Gastroesophageal sphincter (tissue), 4 donors: Measurements from ENCODE around the gene WIPF1. TPM values are rescaled to one million over a fixed set of nuclear protein-coding genes. Genes with fewer than 3 reads are reported as not detected.

Source experiments
- ATAC-seq: fragments of 150-250 bp; one replicate; pipeline ENCODE4 v1.9.1; 2016; ENCODE audit warnings: mild to moderate bottlenecking, moderate library complexity
- H3K27ac ChIP-seq, 4 donors: fragments of 200-600 bp; sonication (generic) in 3 of 4; 1 replicate in 3 of 4; 2 replicates in 1 of 4; pipeline ENCODE4 v1.5.1; 2016 to 2019
- H3K27me3 ChIP-seq: fragments of 200-600 bp; sonication (generic); one replicate; pipeline ENCODE4 v1.5.1; 2019
- H3K36me3 ChIP-seq, 2 donors: fragments of 200-600 bp; sonication (generic); one replicate each; pipeline ENCODE4 v1.5.1; 2019; ENCODE audit warnings: control low read depth in 1 of 2
- H3K4me1 ChIP-seq, 3 donors: fragments of 200-600 bp; sonication (generic); 1 replicate in 2 of 3; 2 replicates in 1 of 3; pipeline ENCODE4 v1.5.1; 2016 to 2019; ENCODE audit warnings: control low read depth in 2 of 3
- H3K4me3 ChIP-seq, 2 donors: fragments of 200-600 bp; sonication (generic); one replicate each; pipeline ENCODE4 v1.5.1; 2019; ENCODE audit warnings: mild to moderate bottlenecking in 1 of 2, moderate library complexity in 1 of 2
- H3K9me3 ChIP-seq, 3 donors: fragments of 200-600 bp; sonication (generic); one replicate each; pipeline ENCODE4 v1.5.1; 2017 to 2019; ENCODE audit warnings: control low read depth in 2 of 3
- CTCF ChIP-seq, 4 experiments: fragments of 200-600 bp in 2 of 4; fragments of 450-650 bp in 2 of 4; sonication (generic) in 1 of 4; IDR thresholded peaks; one replicate each; pipeline ENCODE4 v1.5.1; 2017 to 2019; ENCODE audit warnings: antibody characterized with exemption in 4 of 4, mild to moderate bottlenecking in 2 of 4, moderate library complexity in 2 of 4
- EP300 ChIP-seq: sonication (generic); formaldehyde crosslinking; IDR thresholded peaks from one replicate; pipeline ENCODE4 v1.6.1; 2017; ENCODE audit warnings: antibody characterized with exemption, mild to moderate bottlenecking
- POLR2A ChIP-seq, 2 donors: fragments of 450-650 bp; IDR thresholded peaks; one replicate each; pipeline ENCODE4 v1.6.1; 2017; ENCODE audit warnings: antibody characterized with exemption in 2 of 2, mild to moderate bottlenecking in 2 of 2, moderate library complexity in 1 of 2
- POLR2AphosphoS5 ChIP-seq: sonication (generic); formaldehyde crosslinking; IDR thresholded peaks from one replicate; pipeline ENCODE4 v1.6.1; 2017; ENCODE audit warnings: antibody characterized with exemption
- WGBS, 2 donors: methylation state at CpG; one replicate each; pipeline ENCODE4 v1.1.5; 2018; ENCODE audit warnings: low coverage in 1 of 2; 5-methylcytosine and 5-hydroxymethylcytosine counted together
- total RNA-seq, 4 donors: library from RNA; depleted of rRNA; stranded (reverse); fragments of >200 nt; gene quantifications; one replicate each; pipeline ENCODE4 v1.1.0, GENCODE V29; 2016

Gene WIPF1
- total RNA-seq, 4 donors from 2014 or later: 32.2 to 50.4 (median 44.2) TPM

GRCh38 chr2:174529916-174530315 is 67.7 kb downstream of the WIPF1 start:
- TF ChIP-seq POLR2A (IDR thresholded peaks at IDR 0.05): no peak
- TF ChIP-seq EP300: no peak
- no peak for TF ChIP-seq POLR2AphosphoS5
- TF ChIP-seq CTCF (IDR thresholded peaks at IDR 0.05): no peak
- no peak for ATAC-seq
- WGBS, 2 donors: 81 to 82% methylated on average over 2 to 4 of the region's 4 CpGs
- Histone ChIP-seq H3K27ac (peak overlapping the region in 1 of 4 donors; percentile 18), H3K36me3 (no peaks in the 10 kb centered on the region), H3K9me3 (no peaks in the 10 kb centered on the region), H3K27me3 (no peaks in the 10 kb centered on the region), H3K4me3 (no peak overlapping the region), H3K4me1 (no peaks in the 10 kb centered on the region)

- TF ChIP-seq EP300 (no peak), POLR2AphosphoS5 (no peak), CTCF (IDR thresholded peaks at IDR 0.05) (no peak), POLR2A (IDR thresholded peaks at IDR 0.05) (no peak)
- Histone ChIP-seq H3K36me3 (no peaks in the 10 kb centered on the region), H3K27me3 (no peaks in the 10 kb centered on the region), H3K27ac (no peak overlapping the region), H3K9me3 (no peaks in the 10 kb centered on the region), H3K4me3 (no peak overlapping the region), H3K4me1 (no peaks in the 10 kb centered on the region)
- ATAC-seq: no peak
- 84% methylated on average over 3 of the region's 3 CpGs for WGBS, 2 donors
These were observed 69.6 kb downstream of the WIPF1 start for GRCh38 chr2:174527959-174528358.

- ATAC-seq: no peak
These were observed 70.4 kb downstream of the WIPF1 start for GRCh38 chr2:174527101-174527721.

GRCh38 chr2:174524527-174524926 is 73.1 kb downstream of the WIPF1 start:
- Histone ChIP-seq H3K4me1 (no peaks in the 10 kb centered on the region), H3K9me3 (no peaks in the 10 kb centered on the region), H3K4me3 (no peak overlapping the region), H3K27ac (peak overlapping the region in 1 of 4 donors; percentile 0), H3K36me3 (no peaks in the 10 kb centered on the region), H3K27me3 (no peaks in the 10 kb centered on the region)
- no peak for ATAC-seq
- 90 to 100% methylated on average over 2 of the region's 2 CpGs for WGBS, 2 donors
- TF ChIP-seq POLR2AphosphoS5 (no peak), EP300 (no peak), POLR2A (IDR thresholded peaks at IDR 0.05) (no peak), CTCF (IDR thresholded peaks at IDR 0.05) (no peak)

More at GRCh38 chr2:174527101-174527721, 70.4 kb downstream of the WIPF1 start:
- Histone ChIP-seq H3K27me3 (no peaks in the 10 kb centered on the region), H3K27ac (no peak overlapping the region), H3K36me3 (no peaks in the 10 kb centered on the region), H3K4me1 (no peaks in the 10 kb centered on the region), H3K4me3 (no peak overlapping the region), H3K9me3 (no peaks in the 10 kb centered on the region)
- WGBS, 2 donors: 66 to 75% methylated on average over 2 to 3 of the region's 3 CpGs
- no peak for TF ChIP-seq CTCF (IDR thresholded peaks at IDR 0.05)
- TF ChIP-seq EP300: no peak
- TF ChIP-seq POLR2AphosphoS5: no peak
- TF ChIP-seq POLR2A (IDR thresholded peaks at IDR 0.05): no peak

- H3K9me3 ChIP-seq: no peaks in the 10 kb centered on the region
- no peaks in the 10 kb centered on the region for H3K4me1 ChIP-seq
- H3K4me3 ChIP-seq: no peak overlapping the region
- WGBS, 2 donors: 8 to 18% methylated on average over 3 of the region's 3 CpGs
- H3K27me3 ChIP-seq: no peaks in the 10 kb centered on the region
- TF ChIP-seq POLR2AphosphoS5 (no peak), EP300 (no peak), CTCF (IDR thresholded peaks at IDR 0.05) (peak in 3 of 4 experiments; percentile 45 to 49 (median 48))
- no peaks in the 10 kb centered on the region for H3K36me3 ChIP-seq
- no peak for ATAC-seq
- no peak overlapping the region for H3K27ac ChIP-seq
These were observed 75.1 kb downstream of the WIPF1 start for GRCh38 chr2:174522553-174522952.
